HCT116 (cell line): ENCODE data around the gene BRINP3. TPM values are rescaled to one million over a fixed set of nuclear protein-coding genes. Genes with fewer than 3 reads are reported as not detected.

ENCODE experiments used
- ATAC-seq: fragments of 200-7000 bp; cut with Tn5 transposase; 2 replicates; pipeline ENCODE4 v1.9.1; 2020; ENCODE audit warnings: mild to moderate bottlenecking, moderate library complexity
- BruUV-seq: library from RNA; stranded (reverse); fragments of 400-500 nt; replicated peaks from 2 replicates; lab custom pipeline; 2021; lab: Mats Ljungman, UMichigan
- CTCF ChIA-PET: fragments of 300-600 bp; sonication (Branson Sonifier 250); formaldehyde crosslinking; loops from one replicate; lab custom pipeline; 2021; ENCODE audit warnings: antibody characterized with exemption; lab: Charles Lee
- POLR2A ChIA-PET: fragments of 300-600, 350-600 bp; sonication (Branson Sonifier 250); formaldehyde crosslinking; loops from one replicate; lab custom pipeline; 2021; ENCODE audit warnings: antibody characterized with exemption; lab: Charles Lee
- RAD21 ChIA-PET, 2 experiments: fragments of 300-600 bp; sonication (Branson Sonifier 250); formaldehyde crosslinking; loops; one replicate each; lab custom pipeline; 2023; ENCODE audit warnings: low total read pairs in 2 of 2; ENCODE audit not compliant: uncharacterized antibody in 2 of 2, unreplicated experiment in 2 of 2, low non-redundant PET in 1 of 2; lab: Charles Lee
- DNase-seq: peaks from one replicate; pipeline ENCODE4 v3.0.0-alpha.2; 2010; ENCODE audit warnings: low read depth, low spot score
- H2AFZ ChIP-seq: fragments of 200-600 bp; shearing (Covaris generic), sonication (generic); 2 replicates; pipeline ENCODE4 v1.6.1; 2017; ENCODE audit warnings: low read depth, mixed run types, mixed read lengths, antibody characterized with exemption, low read length; ENCODE audit not compliant: poor library complexity, severe bottlenecking
- H3K27ac ChIP-seq: 2 replicates; pipeline ENCODE4 v1.5.1; 2012; ENCODE audit warnings: low read depth, low read length
- H3K27me3 ChIP-seq: fragments of 200-600 bp; sonication (generic); 2 replicates; pipeline ENCODE4 v1.6.1; 2016; ENCODE audit warnings: mixed run types, low read length, mixed read lengths; ENCODE audit not compliant: insufficient read depth
- H3K36me3 ChIP-seq, 2 experiments: fragments of 200-500 bp in 1 of 2; fragments of 200-600 bp in 1 of 2; sonication (Bioruptor generic) in 1 of 2; sonication (generic) in 1 of 2; 2 replicates each; pipeline versions ENCODE4 v1.5.1 to v1.6.1; 2014 to 2016; ENCODE audit warnings: low read length in 2 of 2, inconsistent platforms in 1 of 2, mixed read lengths in 1 of 2, mixed run types in 1 of 2; ENCODE audit not compliant: insufficient read depth in 2 of 2, control insufficient read depth in 1 of 2
- H3K4me1 ChIP-seq, 2 experiments: fragments of 200-600 bp in 1 of 2; sonication (generic) in 1 of 2; 2 replicates each; pipeline versions ENCODE4 v1.5.1 to v1.6.1; 2012 to 2017; ENCODE audit warnings: low read length in 2 of 2, inconsistent platforms in 1 of 2, mild to moderate bottlenecking in 1 of 2, mixed read lengths in 1 of 2, mixed run types in 1 of 2, moderate library complexity in 1 of 2; ENCODE audit not compliant: insufficient read depth in 2 of 2, control insufficient read depth in 1 of 2
- H3K4me2 ChIP-seq: fragments of 200-600 bp; sonication (generic); 2 replicates; pipeline ENCODE4 v1.6.1; 2017; ENCODE audit warnings: mixed run types, low read length, mixed read lengths
- H3K4me3 ChIP-seq, 2 experiments: fragments of 200-600 bp in 1 of 2; sonication (generic) in 1 of 2; replicated peaks in 1 of 2; 2 replicates each; pipeline ENCODE4 v1.5.1; 2011 to 2016; ENCODE audit warnings: low read length in 2 of 2, control low read depth in 1 of 2, low read depth in 1 of 2, mild to moderate bottlenecking in 1 of 2, mixed read lengths in 1 of 2, mixed run types in 1 of 2
- H3K79me2 ChIP-seq: fragments of 200-600 bp; sonication (generic); 2 replicates; pipeline ENCODE4 v1.6.1; 2017; ENCODE audit warnings: mild to moderate bottlenecking, mixed run types, low read length, moderate library complexity, mixed read lengths; ENCODE audit not compliant: insufficient read depth
- H3K9ac ChIP-seq: fragments of 200-600 bp; sonication (generic); 2 replicates; pipeline ENCODE4 v1.6.1; 2016; ENCODE audit warnings: low read length, mixed read lengths
- H3K9me2 ChIP-seq: fragments of 200-600 bp; sonication (generic), shearing (Covaris generic); 2 replicates; pipeline ENCODE4 v1.6.1; 2017; ENCODE audit warnings: mixed run types, mild to moderate bottlenecking, moderate library complexity; ENCODE audit not compliant: insufficient read depth
- H3K9me3 ChIP-seq, 2 experiments: fragments of 200-500 bp in 1 of 2; fragments of 200-600 bp in 1 of 2; sonication (Bioruptor generic) in 1 of 2; sonication (generic) in 1 of 2; 2 replicates each; pipeline ENCODE4 v1.6.1; 2014 to 2017; ENCODE audit warnings: low read length in 2 of 2, mixed read lengths in 2 of 2, inconsistent platforms in 1 of 2, low read depth in 1 of 2, mild to moderate bottlenecking in 1 of 2, mixed run types in 1 of 2, moderate library complexity in 1 of 2; ENCODE audit not compliant: control insufficient read depth in 1 of 2, insufficient read depth in 1 of 2
- H4K20me1 ChIP-seq: fragments of 200-600 bp; sonication (generic), shearing (Covaris generic); 2 replicates; pipeline ENCODE4 v1.6.1; 2017; ENCODE audit warnings: mixed run types, mild to moderate bottlenecking, moderate library complexity; ENCODE audit not compliant: insufficient read depth
- EZH2 ChIP-seq: fragments of 200-600 bp; sonication (generic); IDR thresholded peaks from 2 replicates; pipeline ENCODE4 v1.6.1; 2017; ENCODE audit warnings: antibody characterized with exemption, mixed run types
- EZH2phosphoT487 ChIP-seq: fragments of 200-600 bp; IDR thresholded peaks from 2 replicates; pipeline ENCODE4 v1.6.1; 2018; ENCODE audit warnings: antibody characterized with exemption, borderline replicate concordance
- FOSL1 ChIP-seq: IDR thresholded peaks from 2 replicates; pipeline ENCODE4 v1.6.1; 2012; ENCODE audit warnings: low read depth
- JUND ChIP-seq: IDR thresholded peaks from 2 replicates; pipeline ENCODE4 v1.6.1; 2012
- POLR2A ChIP-seq: IDR thresholded peaks from 2 replicates; pipeline ENCODE4 v1.7.0; 2011; ENCODE audit warnings: borderline replicate concordance; ENCODE audit not compliant: insufficient read depth, insufficient read length; ENCODE audit errors: extremely low read depth
- POLR2AphosphoS5 ChIP-seq: IDR thresholded peaks from 2 replicates; pipeline ENCODE4 v1.6.1; 2011; ENCODE audit warnings: mild to moderate bottlenecking, low read depth, low read length, moderate library complexity
- SIN3A ChIP-seq: IDR thresholded peaks from 2 replicates; pipeline ENCODE4 v1.6.1; 2012; ENCODE audit warnings: low read depth
- SRF ChIP-seq: IDR thresholded peaks from 2 replicates; pipeline ENCODE4 v1.6.1; 2012; ENCODE audit warnings: low read depth
- YY1 ChIP-seq: IDR thresholded peaks from 2 replicates; pipeline ENCODE4 v1.6.1; 2011; ENCODE audit warnings: low read length, low read depth, moderate library complexity, mild to moderate bottlenecking; ENCODE audit not compliant: insufficient replicate concordance; ENCODE audit errors: extremely low read depth
- ZFX ChIP-seq: fragments of 450-650 bp; IDR thresholded peaks from 2 replicates; pipeline ENCODE4 v1.6.1; 2017
- intact Hi-C: fragments of 100-400 bp; cut with micrococcal nuclease; formaldehyde crosslinking; loops from 2 replicates; pipeline ENCODE4 v1.10.0; 2022
- total RNA-seq: library from RNA; stranded (reverse); gene quantifications from one replicate; pipeline ENCODE4 v1.2.1, GENCODE V29; 2021; ENCODE audit not compliant: unreplicated experiment
- TF ChIP-seq, protein P1 (sequence below), 3 experiments: fragments of 200-600 bp in 1 of 3; sonication (generic) in 1 of 3; IDR thresholded peaks in 2 of 3; conservative IDR thresholded peaks in 1 of 3; 2 replicates each; pipeline ENCODE4 v1.5.1; 2012 to 2017; ENCODE audit warnings: low read depth in 2 of 3, low read length in 2 of 3, antibody characterized with exemption in 1 of 3, borderline replicate concordance in 1 of 3, control low read depth in 1 of 3, mild to moderate bottlenecking in 1 of 3, mixed read lengths in 1 of 3, mixed run types in 1 of 3, moderate library complexity in 1 of 3; ENCODE audit not compliant: insufficient read depth in 1 of 3
- TF ChIP-seq, protein P2 (sequence below): IDR thresholded peaks from 2 replicates; pipeline ENCODE4 v1.6.1; 2012

Gene BRINP3
- total RNA-seq, 1 experiment from 2014 or later: not detected

- Histone ChIP-seq H3K4me3 (no peak overlapping the region), H3K9me2 (no peaks in the 10 kb centered on the region; the same call in 1 of the 2 replicates), H3K27me3 (no peaks in the 10 kb centered on the region), H3K9ac (no peak overlapping the region), H3K4me1 (no peaks in the 10 kb centered on the region), H2AFZ (no peak overlapping the region), H3K36me3 (no peaks in the 10 kb centered on the region), H3K9me3 (no peaks in the 10 kb centered on the region), H3K79me2 (no peaks in the 10 kb centered on the region), H3K4me2 (no peak overlapping the region), H3K27ac (no peak overlapping the region), H4K20me1 (no peaks in the 10 kb centered on the region)
- BruUV-seq: no TSS peak
- ChIA-PET RAD21 (no interaction called here), POLR2A (no interaction called here), CTCF (no interaction called here)
- no peak for ATAC-seq
- intact Hi-C loops: no loop called here
- no peak for TF ChIP-seq POLR2A
- no peak for TF ChIP-seq JUND
- TF ChIP-seq SIN3A: no peak
- TF ChIP-seq EZH2phosphoT487: no peak
- TF ChIP-seq SRF: no peak
- TF ChIP-seq, protein P1, sequence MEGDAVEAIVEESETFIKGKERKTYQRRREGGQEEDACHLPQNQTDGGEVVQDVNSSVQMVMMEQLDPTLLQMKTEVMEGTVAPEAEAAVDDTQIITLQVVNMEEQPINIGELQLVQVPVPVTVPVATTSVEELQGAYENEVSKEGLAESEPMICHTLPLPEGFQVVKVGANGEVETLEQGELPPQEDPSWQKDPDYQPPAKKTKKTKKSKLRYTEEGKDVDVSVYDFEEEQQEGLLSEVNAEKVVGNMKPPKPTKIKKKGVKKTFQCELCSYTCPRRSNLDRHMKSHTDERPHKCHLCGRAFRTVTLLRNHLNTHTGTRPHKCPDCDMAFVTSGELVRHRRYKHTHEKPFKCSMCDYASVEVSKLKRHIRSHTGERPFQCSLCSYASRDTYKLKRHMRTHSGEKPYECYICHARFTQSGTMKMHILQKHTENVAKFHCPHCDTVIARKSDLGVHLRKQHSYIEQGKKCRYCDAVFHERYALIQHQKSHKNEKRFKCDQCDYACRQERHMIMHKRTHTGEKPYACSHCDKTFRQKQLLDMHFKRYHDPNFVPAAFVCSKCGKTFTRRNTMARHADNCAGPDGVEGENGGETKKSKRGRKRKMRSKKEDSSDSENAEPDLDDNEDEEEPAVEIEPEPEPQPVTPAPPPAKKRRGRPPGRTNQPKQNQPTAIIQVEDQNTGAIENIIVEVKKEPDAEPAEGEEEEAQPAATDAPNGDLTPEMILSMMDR (IDR thresholded peaks at IDR 0.05 in 2 of 3, conservative IDR thresholded peaks at IDR 0.05 in 1 of 3; ENCODE audit: borderline replicate concordance in 1 of 3, insufficient read depth in 1 of 3, low read depth in 2 of 3, low read length in 2 of 3): no peak
- TF ChIP-seq ZFX: no peak
- no peak for TF ChIP-seq POLR2AphosphoS5
- no peak for TF ChIP-seq YY1
- TF ChIP-seq, protein P2, sequence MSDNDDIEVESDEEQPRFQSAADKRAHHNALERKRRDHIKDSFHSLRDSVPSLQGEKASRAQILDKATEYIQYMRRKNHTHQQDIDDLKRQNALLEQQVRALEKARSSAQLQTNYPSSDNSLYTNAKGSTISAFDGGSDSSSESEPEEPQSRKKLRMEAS: no peak
- TF ChIP-seq FOSL1: no peak
- TF ChIP-seq EZH2: no peak
- no peak for DNase-seq
These were observed 215.1 kb downstream of the BRINP3 start for GRCh38 chr1:190262538-190262937.
